Liver (tissue), 9 donors: ENCODE results near the gene TRMO. TPM values are rescaled to one million over a fixed set of nuclear protein-coding genes. Genes with fewer than 3 reads are reported as not detected.

ENCODE experiments used
- DNase-seq: peaks from one replicate; pipeline ENCODE4 v3.0.0-alpha.2; 2017; ENCODE audit warnings: low spot score
- H3K27ac ChIP-seq, 2 donors: one replicate each; pipeline ENCODE4 v1.7.0; 2013; ENCODE audit warnings: inconsistent platforms in 2 of 2, low read length in 2 of 2, control low read depth in 1 of 2, low read depth in 1 of 2, mild to moderate bottlenecking in 1 of 2
- H3K27me3 ChIP-seq, 4 donors: one replicate each; pipeline versions ENCODE4 v1.6.1 to v1.7.0; 2013; ENCODE audit warnings: low read length in 3 of 4, inconsistent platforms in 1 of 4, mild to moderate bottlenecking in 1 of 4, moderate library complexity in 1 of 4; ENCODE audit not compliant: control insufficient read depth in 4 of 4, insufficient read depth in 4 of 4
- H3K36me3 ChIP-seq, 4 donors: one replicate each; pipeline versions ENCODE4 v1.6.1 to v1.7.0; 2013; ENCODE audit warnings: low read length in 3 of 4, mild to moderate bottlenecking in 3 of 4, low read depth in 1 of 4, moderate library complexity in 1 of 4; ENCODE audit not compliant: control insufficient read depth in 4 of 4, insufficient read depth in 3 of 4
- H3K4me1 ChIP-seq, 4 donors: one replicate each; pipeline versions ENCODE4 v1.6.1 to v1.7.0; 2013; ENCODE audit warnings: low read length in 3 of 4, mild to moderate bottlenecking in 3 of 4, moderate library complexity in 1 of 4; ENCODE audit not compliant: control insufficient read depth in 4 of 4, insufficient read depth in 4 of 4
- H3K4me3 ChIP-seq, 3 donors: one replicate each; pipeline versions ENCODE4 v1.6.1 to v1.7.0; 2013; ENCODE audit warnings: low read length in 3 of 3, control low read depth in 1 of 3, low read depth in 1 of 3, mild to moderate bottlenecking in 1 of 3
- H3K9ac ChIP-seq, 2 donors: one replicate each; pipeline ENCODE4 v1.7.0; 2013; ENCODE audit warnings: low read length in 2 of 2, mild to moderate bottlenecking in 2 of 2, moderate library complexity in 2 of 2, control low read depth in 1 of 2, low read depth in 1 of 2
- H3K9me3 ChIP-seq, 4 donors: one replicate each; pipeline versions ENCODE4 v1.6.1 to v1.7.0; 2013; ENCODE audit warnings: low read length in 3 of 4; ENCODE audit not compliant: control insufficient read depth in 4 of 4
- ATF3 ChIP-seq: IDR thresholded peaks from 2 replicates; pipeline ENCODE4 v1.6.1; 2016; ENCODE audit warnings: antibody characterized with exemption
- EGR1 ChIP-seq, 2 donors: IDR thresholded peaks; 2 replicates each; pipeline ENCODE4 v1.6.1; 2016 to 2018; ENCODE audit warnings: antibody characterized with exemption in 2 of 2, low read depth in 2 of 2
- FOXA1 ChIP-seq: IDR thresholded peaks from 2 replicates; pipeline ENCODE4 v1.6.1; 2016; ENCODE audit warnings: antibody characterized with exemption
- FOXA2 ChIP-seq: IDR thresholded peaks from 2 replicates; pipeline ENCODE4 v1.6.1; 2016; ENCODE audit warnings: antibody characterized with exemption
- GABPA ChIP-seq, 2 donors: IDR thresholded peaks in 1 of 2; conservative IDR thresholded peaks in 1 of 2; 2 replicates each; pipeline ENCODE4 v1.6.1; 2016; ENCODE audit warnings: antibody characterized with exemption in 2 of 2, mild to moderate bottlenecking in 1 of 2, moderate library complexity in 1 of 2
- HNF4G ChIP-seq: IDR thresholded peaks from 2 replicates; pipeline ENCODE4 v1.6.1; 2016; ENCODE audit warnings: antibody characterized with exemption
- NR2F2 ChIP-seq: IDR thresholded peaks from 2 replicates; pipeline ENCODE4 v1.6.1; 2016; ENCODE audit warnings: antibody characterized with exemption
- RAD21 ChIP-seq, 2 donors: IDR thresholded peaks; 2 replicates each; pipeline ENCODE4 v1.6.1; 2016; ENCODE audit warnings: antibody characterized with exemption in 2 of 2, mild to moderate bottlenecking in 2 of 2
- RXRA ChIP-seq, 2 donors: IDR thresholded peaks; 2 replicates each; pipeline ENCODE4 v1.6.1; 2017 to 2018; ENCODE audit warnings: antibody characterized with exemption in 2 of 2, mild to moderate bottlenecking in 1 of 2
- SP1 ChIP-seq: IDR thresholded peaks from 2 replicates; pipeline ENCODE4 v1.6.1; 2018; ENCODE audit warnings: antibody characterized with exemption, mild to moderate bottlenecking
- TAF1 ChIP-seq: conservative IDR thresholded peaks from 2 replicates; pipeline ENCODE4 v1.6.1; 2016; ENCODE audit warnings: antibody characterized with exemption, mild to moderate bottlenecking
- YY1 ChIP-seq: IDR thresholded peaks from 2 replicates; pipeline ENCODE4 v1.6.1; 2016; ENCODE audit warnings: antibody characterized with exemption, mild to moderate bottlenecking
- ZBTB33 ChIP-seq: IDR thresholded peaks from 2 replicates; pipeline ENCODE4 v1.6.1; 2016; ENCODE audit warnings: antibody characterized with exemption
- WGBS: extraction: QIAGEN DNeasy Blood & Tissue Kit; methylation state at CpG from one replicate; pipeline ENCODE4 v1.1.7; 2013; 5-methylcytosine and 5-hydroxymethylcytosine counted together
- polyA plus RNA-seq, 2 donors: library from polyadenylated mRNA; stranded (reverse) in 1 of 2; unstranded in 1 of 2; fragments of 200-250 nt in 1 of 2; fragments of >200 nt in 1 of 2; fragmentation: Nextera tagmentation in 1 of 2; extraction: Ambion mirVana in 1 of 2; gene quantifications; one replicate each; pipeline versions ENCODE4 v1.2.1 to v1.2.3, GENCODE V29; 2013 to 2015
- total RNA-seq, 2 donors: library from RNA; depleted of rRNA; stranded (reverse); fragments of >200 nt; gene quantifications; one replicate each; pipeline ENCODE4 v1.2.3, GENCODE V29; 2014
- TF ChIP-seq, protein P1 (sequence below): fragments of 150-350 bp; IDR thresholded peaks from 2 replicates; pipeline ENCODE4 v1.5.1; 2017; ENCODE audit warnings: improper control_type of control experiment, low read depth, low read length; ENCODE audit not compliant: missing input control
- donor health status: healthy.
- donor health status: healthy.
- donor health status: healthy.
- donor health status: healthy.
- donor health status: healthy.

The TRMO gene
- total and polyA plus RNA-seq, 4 donors = 7.0 to 13.2 (median 9.7) TPM

- WGBS = 96% methylated on average over 1 of the region's 1 CpG
- no peaks in the 10 kb centered on the region for H3K27me3 ChIP-seq
- H3K4me1 ChIP-seq = no peaks in the 10 kb centered on the region
- H3K9ac ChIP-seq = no peak overlapping the region
- H3K4me3 ChIP-seq = no peak overlapping the region
- H3K9me3 ChIP-seq = peaks cover 0 to 22% (median 8%) of the 10 kb centered on the region in 4 donors
- no peak for DNase-seq
- no peak for TF ChIP-seq RXRA (IDR thresholded peaks at IDR 0.05)
- TF ChIP-seq SP1 = no peak
- TF ChIP-seq YY1 = no peak
- TF ChIP-seq HNF4G = no peak
- TF ChIP-seq, protein P1, sequence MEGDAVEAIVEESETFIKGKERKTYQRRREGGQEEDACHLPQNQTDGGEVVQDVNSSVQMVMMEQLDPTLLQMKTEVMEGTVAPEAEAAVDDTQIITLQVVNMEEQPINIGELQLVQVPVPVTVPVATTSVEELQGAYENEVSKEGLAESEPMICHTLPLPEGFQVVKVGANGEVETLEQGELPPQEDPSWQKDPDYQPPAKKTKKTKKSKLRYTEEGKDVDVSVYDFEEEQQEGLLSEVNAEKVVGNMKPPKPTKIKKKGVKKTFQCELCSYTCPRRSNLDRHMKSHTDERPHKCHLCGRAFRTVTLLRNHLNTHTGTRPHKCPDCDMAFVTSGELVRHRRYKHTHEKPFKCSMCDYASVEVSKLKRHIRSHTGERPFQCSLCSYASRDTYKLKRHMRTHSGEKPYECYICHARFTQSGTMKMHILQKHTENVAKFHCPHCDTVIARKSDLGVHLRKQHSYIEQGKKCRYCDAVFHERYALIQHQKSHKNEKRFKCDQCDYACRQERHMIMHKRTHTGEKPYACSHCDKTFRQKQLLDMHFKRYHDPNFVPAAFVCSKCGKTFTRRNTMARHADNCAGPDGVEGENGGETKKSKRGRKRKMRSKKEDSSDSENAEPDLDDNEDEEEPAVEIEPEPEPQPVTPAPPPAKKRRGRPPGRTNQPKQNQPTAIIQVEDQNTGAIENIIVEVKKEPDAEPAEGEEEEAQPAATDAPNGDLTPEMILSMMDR = no peak
- H3K36me3 ChIP-seq = peaks cover 0 to 2% (median 0%) of the 10 kb centered on the region in 4 donors
- no peak overlapping the region for H3K27ac ChIP-seq
Measured at GRCh38 chr9:97866300-97866699, 56.0 kb downstream of the TRMO start.

DNA sequence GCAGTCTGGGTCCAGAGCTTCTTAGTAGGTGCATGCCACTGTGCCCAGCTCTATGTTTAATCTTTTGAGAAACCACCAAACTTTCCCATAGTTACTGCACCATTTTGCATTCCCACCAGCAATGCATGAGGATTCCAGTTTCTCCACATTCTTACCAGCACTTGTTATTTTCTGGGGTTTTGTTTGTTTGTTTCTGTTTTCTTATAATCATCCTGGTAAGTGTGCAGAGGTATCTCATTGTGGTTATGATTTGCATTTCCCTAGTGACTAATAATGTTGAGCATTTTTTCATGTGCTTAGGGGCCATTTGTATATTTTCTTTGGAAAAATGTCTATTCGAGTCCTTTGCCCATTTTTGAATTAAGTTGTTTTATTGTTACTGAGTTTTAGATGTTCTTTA lies 57.9 kb downstream of the TRMO start:
- WGBS = 69% methylated on average over 1 of the region's 1 CpG
- Histone ChIP-seq H3K9ac (no peak overlapping the region), H3K27me3 (peaks cover 0 to 7% (median 3%) of the 10 kb centered on the region in 4 donors), H3K4me3 (no peak overlapping the region), H3K36me3 (peaks cover 0 to 2% (median 0%) of the 10 kb centered on the region in 4 donors), H3K27ac (no peak overlapping the region), H3K9me3 (peaks cover 0 to 22% (median 8%) of the 10 kb centered on the region in 4 donors), H3K4me1 (no peaks in the 10 kb centered on the region)
- TF ChIP-seq GABPA (IDR thresholded peaks at IDR 0.05 in 1 of 2, conservative IDR thresholded peaks at IDR 0.05 in 1 of 2) (no peak), FOXA2 (no peak), HNF4G (no peak), FOXA1 (no peak), NR2F2 (no peak), RAD21 (IDR thresholded peaks at IDR 0.05) (no peak), ATF3 (no peak)
- TF ChIP-seq, protein P1 = no peak
- DNase-seq = no peak

- TF ChIP-seq GABPA (IDR thresholded peaks at IDR 0.05 in 1 of 2, conservative IDR thresholded peaks at IDR 0.05 in 1 of 2) (no peak), TAF1 (no peak), RAD21 (IDR thresholded peaks at IDR 0.05) (no peak), ATF3 (no peak), ZBTB33 (no peak), EGR1 (IDR thresholded peaks at IDR 0.05; ENCODE audit: low read depth in 2 of 2) (no peak), FOXA2 (no peak)
- no peak overlapping the region for H3K9ac ChIP-seq
- peaks cover 0 to 22% (median 8%) of the 10 kb centered on the region in 4 donors for H3K9me3 ChIP-seq
- H3K4me1 ChIP-seq = no peaks in the 10 kb centered on the region
- H3K4me3 ChIP-seq = no peak overlapping the region
- DNase-seq = no peak
- 84% methylated on average over 7 of the region's 7 CpGs for WGBS
- H3K27ac ChIP-seq = no peak overlapping the region
- peaks cover 0 to 2% (median 0%) of the 10 kb centered on the region in 4 donors for H3K36me3 ChIP-seq
- peaks cover 4 to 7% (median 7%) of the 10 kb centered on the region in 4 donors for H3K27me3 ChIP-seq
Measured at GRCh38 chr9:97863314-97863713, 59.0 kb downstream of the TRMO start.
